ENCODE measurements around the gene FBXO34. TPM values are rescaled to one million over a fixed set of nuclear protein-coding genes. Genes with fewer than 3 reads are reported as not detected.

Gene FBXO34
- total and polyA plus RNA-seq, 10 of the 15 experiments (the other 5 are each of a cell fraction or from before 2014, with no cell fraction given): 5.6 to 22.8 (median 17.6) TPM

DNA sequence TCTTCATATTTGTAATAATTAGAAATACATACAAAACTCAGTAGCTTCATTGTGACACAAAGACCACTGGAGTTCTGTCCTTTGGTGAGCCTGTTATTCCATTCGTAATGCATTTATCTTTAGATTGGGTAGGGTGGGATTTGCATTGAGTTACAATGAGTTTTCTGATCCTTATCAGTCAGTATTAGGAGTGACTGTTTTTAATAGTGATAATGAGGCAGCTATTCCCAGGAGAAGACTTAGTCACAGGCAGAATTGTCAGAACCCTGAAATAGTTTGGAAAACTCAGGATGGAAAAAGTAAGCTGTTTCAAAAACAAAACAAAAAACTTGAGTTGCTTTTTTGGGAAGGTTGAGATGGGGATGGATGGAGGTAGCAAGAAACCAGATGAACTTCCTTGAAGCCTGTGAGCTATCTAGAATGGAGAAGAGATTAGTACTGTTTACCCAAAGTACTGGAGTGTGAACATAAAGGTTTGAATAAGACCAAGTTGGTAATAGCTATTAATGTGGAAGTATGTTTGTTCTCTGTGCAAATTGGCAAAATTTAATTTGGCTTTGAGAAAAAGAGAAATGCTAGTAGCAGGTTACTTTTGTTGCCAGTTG lies 38.6 kb downstream of the FBXO34 start:
- Histone ChIP-seq H4K20me1 (ENCODE audit: control insufficient read depth, insufficient read depth) (no peaks in the 10 kb centered on the region), H2AFZ (ENCODE audit: control insufficient read depth, low read depth, low read length) (no peak overlapping the region), H3K4me1 (ENCODE audit: control insufficient read depth, insufficient read depth, low read length) (no peaks in the 10 kb centered on the region; the same call in 1 of the 2 replicates), H3K4me3 (no peak overlapping the region), H3K9ac (ENCODE audit: control insufficient read depth, insufficient read depth, low read length) (no peak overlapping the region), H3K9me3 (replicated peaks; ENCODE audit: control insufficient read depth, insufficient read depth, low read length) (peaks cover 12% of the 10 kb centered on the region; the same call in 2 of the 3 replicates), H3K79me2 (ENCODE audit: control insufficient read depth, insufficient read depth, low read length) (peaks cover 7% of the 10 kb centered on the region), H3K27me3 (replicated peaks in 1 of 2; ENCODE audit: control insufficient read depth in 2 of 2, insufficient read depth in 2 of 2, low read length in 1 of 2) (no peaks in the 10 kb centered on the region), H3K27ac (ENCODE audit: control insufficient read depth, insufficient read depth) (no peak overlapping the region), H3K36me3 (ENCODE audit: control insufficient read depth in 2 of 2, insufficient read depth in 2 of 2, low read length in 1 of 2) (no peaks in the 10 kb centered on the region; a peak in 1 of 4 replicates), H3K4me2 (ENCODE audit: control insufficient read depth, insufficient read depth) (no peak overlapping the region)
- DNase-seq (ENCODE audit: low read depth, low spot score): no peak
- no peak for FAIRE-seq
- in situ Hi-C loops (cut with MboI): no loop called here
- ATAC-seq: no peak
- BruUV-seq (replicated peaks): no TSS peak
- intact Hi-C loops (cut with micrococcal nuclease; ENCODE audit: unreplicated experiment): no loop called here
- SMC1A ChIA-PET (ENCODE audit: uncharacterized antibody, unreplicated experiment): interaction anchor here (0.7 to 1.5 kb wide), 3 partner anchors 23 to 46 kb away, joined by 3 to 6 read pairs (median 6); no protein-coding TSS in a partner anchor
- POLR2A ChIA-PET: interaction anchor here (0.8 kb wide), 1 partner anchor 12 kb away, joined by 3 read pairs; no protein-coding TSS in a partner anchor
- CTCF ChIA-PET: interaction anchor here (1.2 to 1.4 kb wide), 3 partner anchors 27 to 39 kb away, joined by 4 read pairs; no protein-coding TSS in a partner anchor
- WGBS (ENCODE audit: insufficient coverage, insufficient replicate concordance, low lambda C conversion rate, missing lambda C conversion rate): 100% methylated on average over 1 of the region's 1 CpG
- RAD21 ChIA-PET (ENCODE audit: unreplicated experiment): no interaction called here
- TF ChIP-seq, protein P1, sequence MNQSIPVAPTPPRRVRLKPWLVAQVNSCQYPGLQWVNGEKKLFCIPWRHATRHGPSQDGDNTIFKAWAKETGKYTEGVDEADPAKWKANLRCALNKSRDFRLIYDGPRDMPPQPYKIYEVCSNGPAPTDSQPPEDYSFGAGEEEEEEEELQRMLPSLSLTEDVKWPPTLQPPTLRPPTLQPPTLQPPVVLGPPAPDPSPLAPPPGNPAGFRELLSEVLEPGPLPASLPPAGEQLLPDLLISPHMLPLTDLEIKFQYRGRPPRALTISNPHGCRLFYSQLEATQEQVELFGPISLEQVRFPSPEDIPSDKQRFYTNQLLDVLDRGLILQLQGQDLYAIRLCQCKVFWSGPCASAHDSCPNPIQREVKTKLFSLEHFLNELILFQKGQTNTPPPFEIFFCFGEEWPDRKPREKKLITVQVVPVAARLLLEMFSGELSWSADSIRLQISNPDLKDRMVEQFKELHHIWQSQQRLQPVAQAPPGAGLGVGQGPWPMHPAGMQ (IDR thresholded peaks at IDR 0.05; ENCODE audit: borderline replicate concordance): no peak
- TF ChIP-seq MEF2B (IDR thresholded peaks at IDR 0.05; ENCODE audit: partially characterized antibody, poor library complexity, severe bottlenecking): no peak
- no peak for TF ChIP-seq MTA3 (IDR thresholded peaks at IDR 0.05; ENCODE audit: borderline replicate concordance, low read length)
- no peak for TF ChIP-seq RCOR1 (conservative IDR thresholded peaks at IDR 0.05; ENCODE audit: low read depth, low read length)
- TF ChIP-seq PAX5 (IDR thresholded peaks at IDR 0.05; ENCODE audit: borderline replicate concordance, low read depth, low read length): no peak
- TF ChIP-seq, protein P2, sequence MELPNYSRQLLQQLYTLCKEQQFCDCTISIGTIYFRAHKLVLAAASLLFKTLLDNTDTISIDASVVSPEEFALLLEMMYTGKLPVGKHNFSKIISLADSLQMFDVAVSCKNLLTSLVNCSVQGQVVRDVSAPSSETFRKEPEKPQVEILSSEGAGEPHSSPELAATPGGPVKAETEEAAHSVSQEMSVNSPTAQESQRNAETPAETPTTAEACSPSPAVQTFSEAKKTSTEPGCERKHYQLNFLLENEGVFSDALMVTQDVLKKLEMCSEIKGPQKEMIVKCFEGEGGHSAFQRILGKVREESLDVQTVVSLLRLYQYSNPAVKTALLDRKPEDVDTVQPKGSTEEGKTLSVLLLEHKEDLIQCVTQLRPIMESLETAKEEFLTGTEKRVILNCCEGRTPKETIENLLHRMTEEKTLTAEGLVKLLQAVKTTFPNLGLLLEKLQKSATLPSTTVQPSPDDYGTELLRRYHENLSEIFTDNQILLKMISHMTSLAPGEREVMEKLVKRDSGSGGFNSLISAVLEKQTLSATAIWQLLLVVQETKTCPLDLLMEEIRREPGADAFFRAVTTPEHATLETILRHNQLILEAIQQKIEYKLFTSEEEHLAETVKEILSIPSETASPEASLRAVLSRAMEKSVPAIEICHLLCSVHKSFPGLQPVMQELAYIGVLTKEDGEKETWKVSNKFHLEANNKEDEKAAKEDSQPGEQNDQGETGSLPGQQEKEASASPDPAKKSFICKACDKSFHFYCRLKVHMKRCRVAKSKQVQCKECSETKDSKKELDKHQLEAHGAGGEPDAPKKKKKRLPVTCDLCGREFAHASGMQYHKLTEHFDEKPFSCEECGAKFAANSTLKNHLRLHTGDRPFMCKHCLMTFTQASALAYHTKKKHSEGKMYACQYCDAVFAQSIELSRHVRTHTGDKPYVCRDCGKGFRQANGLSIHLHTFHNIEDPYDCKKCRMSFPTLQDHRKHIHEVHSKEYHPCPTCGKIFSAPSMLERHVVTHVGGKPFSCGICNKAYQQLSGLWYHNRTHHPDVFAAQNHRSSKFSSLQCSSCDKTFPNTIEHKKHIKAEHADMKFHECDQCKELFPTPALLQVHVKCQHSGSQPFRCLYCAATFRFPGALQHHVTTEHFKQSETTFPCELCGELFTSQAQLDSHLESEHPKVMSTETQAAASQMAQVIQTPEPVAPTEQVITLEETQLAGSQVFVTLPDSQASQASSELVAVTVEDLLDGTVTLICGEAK (IDR thresholded peaks at IDR 0.05; ENCODE audit: borderline replicate concordance): no peak
- TF ChIP-seq POLR2AphosphoS5 (IDR thresholded peaks at IDR 0.05; ENCODE audit: low read length): no peak
- TF ChIP-seq BRCA1 (IDR thresholded peaks at IDR 0.05; ENCODE audit: low read depth, low read length): no peak
- no peak for TF ChIP-seq ZNF217 (IDR thresholded peaks at IDR 0.05)

All from GM12878 (cell line).